CD4-positive, alpha-beta T cell (primary cell): ENCODE measurements around the gene UNC5CL. TPM values are rescaled to one million over a fixed set of nuclear protein-coding genes. Genes with fewer than 3 reads are reported as not detected.

Experiments
- ATAC-seq: fragments of 200-7000 bp; cut with Tn5 transposase; one replicate; pipeline ENCODE4 v1.10.0; 2022; ENCODE audit warnings: mild to moderate bottlenecking; ENCODE audit not compliant: poor library complexity
- CTCF ChIA-PET: fragments of 350-600 bp; sonication (Branson Sonifier 250); formaldehyde crosslinking; loops from one replicate; lab custom pipeline; 2021; ENCODE audit warnings: antibody characterized with exemption, inconsistent platforms; lab: Charles Lee
- POLR2A ChIA-PET: fragments of 350-600 bp; sonication (Branson Sonifier 250); formaldehyde crosslinking; loops from one replicate; lab custom pipeline; 2021; ENCODE audit warnings: antibody characterized with exemption, inconsistent platforms; lab: Charles Lee
- DNase-seq, 14 experiments: peaks; one replicate each; pipeline ENCODE4 v3.0.0-alpha.2; 2013 to 2020; ENCODE audit warnings: mixed read lengths in 2 of 14
- H3K27ac ChIP-seq, 2 donors: one replicate each; pipeline versions ENCODE4 v1.5.1 to v1.7.0; 2013; ENCODE audit warnings: low read length in 2 of 2, low read depth in 1 of 2, mild to moderate bottlenecking in 1 of 2
- H3K27me3 ChIP-seq, 2 experiments: 1 replicate in 1 of 2; 2 replicates in 1 of 2; pipeline versions ENCODE4 v1.6.1 to v1.7.0; 2013; ENCODE audit warnings: low read length in 2 of 2, control low read depth in 1 of 2, mild to moderate bottlenecking in 1 of 2, moderate library complexity in 1 of 2; ENCODE audit not compliant: insufficient read depth in 2 of 2, control insufficient read depth in 1 of 2
- H3K36me3 ChIP-seq: one replicate; pipeline ENCODE4 v1.6.1; 2013; ENCODE audit warnings: low read length, control low read depth; ENCODE audit not compliant: insufficient read depth
- H3K4me1 ChIP-seq: one replicate; pipeline ENCODE4 v1.6.1; 2013; ENCODE audit warnings: low read length, control low read depth; ENCODE audit not compliant: insufficient read depth
- H3K4me3 ChIP-seq: one replicate; pipeline ENCODE4 v1.5.1; 2013; ENCODE audit warnings: mild to moderate bottlenecking, low read length, moderate library complexity
- H3K9me3 ChIP-seq, 2 experiments: 1 replicate in 1 of 2; 2 replicates in 1 of 2; pipeline versions ENCODE4 v1.6.1 to v1.7.0; 2013; ENCODE audit warnings: low read length in 2 of 2, mild to moderate bottlenecking in 2 of 2, control low read depth in 1 of 2, moderate library complexity in 1 of 2; ENCODE audit not compliant: control insufficient read depth in 1 of 2, insufficient read depth in 1 of 2
- H3K27ac Mint-ChIP-seq: one replicate; pipeline ENCODE4 v1.8.0; 2020; ENCODE audit warnings: mixed read lengths
- H3K27me3 Mint-ChIP-seq: one replicate; pipeline ENCODE4 v1.8.0; 2021; ENCODE audit warnings: mixed read lengths
- H3K36me3 Mint-ChIP-seq: one replicate; pipeline ENCODE4 v1.8.0; 2021; ENCODE audit warnings: low read depth, mixed read lengths
- H3K4me1 Mint-ChIP-seq: one replicate; pipeline ENCODE4 v1.8.0; 2021; ENCODE audit warnings: low read depth, mixed read lengths
- H3K4me3 Mint-ChIP-seq: one replicate; pipeline ENCODE4 v1.8.0; 2020; ENCODE audit warnings: mild to moderate bottlenecking, mixed read lengths
- H3K9me3 Mint-ChIP-seq: one replicate; pipeline ENCODE4 v1.8.0; 2020; ENCODE audit warnings: mixed read lengths
- intact Hi-C, 2 experiments: fragments of 100-400 bp; cut with DNase I in 1 of 2; cut with micrococcal nuclease in 1 of 2; formaldehyde crosslinking; loops; one replicate each; pipeline versions ENCODE4 v1.15.1 to v1.9.0; 2023 to 2025; cut with DNase I, micrococcal nuclease
- total RNA-seq, 174 experiments: library from RNA in 2 of 174; stranded (reverse) in 2 of 174; gene quantifications; one replicate each; pipeline ENCODE4 v1.2.3 and lab custom pipeline; 2021 to 2026
- TF ChIP-seq, protein P1 (sequence below): fragments of 200-600 bp; IDR thresholded peaks from one replicate; pipeline ENCODE4 v1.8.0; 2022; ENCODE audit warnings: antibody characterized with exemption, mild to moderate bottlenecking

The UNC5CL gene
- total RNA-seq, 2 experiments from 2014 or later = 2.5 to 2.9 TPM

- H3K36me3 ChIP-seq = no peaks in the 10 kb centered on the region
- Mint-ChIP-seq H3K4me3 (no peak overlapping the region), H3K4me1 (no peaks in the 10 kb centered on the region), H3K36me3 (no peaks in the 10 kb centered on the region), H3K9me3 (peaks cover 3% of the 10 kb centered on the region), H3K27ac (no peak overlapping the region), H3K27me3 (peaks cover 78% of the 10 kb centered on the region)
- ATAC-seq (no peak), DNase-seq (no peak)
- TF ChIP-seq, protein P1, sequence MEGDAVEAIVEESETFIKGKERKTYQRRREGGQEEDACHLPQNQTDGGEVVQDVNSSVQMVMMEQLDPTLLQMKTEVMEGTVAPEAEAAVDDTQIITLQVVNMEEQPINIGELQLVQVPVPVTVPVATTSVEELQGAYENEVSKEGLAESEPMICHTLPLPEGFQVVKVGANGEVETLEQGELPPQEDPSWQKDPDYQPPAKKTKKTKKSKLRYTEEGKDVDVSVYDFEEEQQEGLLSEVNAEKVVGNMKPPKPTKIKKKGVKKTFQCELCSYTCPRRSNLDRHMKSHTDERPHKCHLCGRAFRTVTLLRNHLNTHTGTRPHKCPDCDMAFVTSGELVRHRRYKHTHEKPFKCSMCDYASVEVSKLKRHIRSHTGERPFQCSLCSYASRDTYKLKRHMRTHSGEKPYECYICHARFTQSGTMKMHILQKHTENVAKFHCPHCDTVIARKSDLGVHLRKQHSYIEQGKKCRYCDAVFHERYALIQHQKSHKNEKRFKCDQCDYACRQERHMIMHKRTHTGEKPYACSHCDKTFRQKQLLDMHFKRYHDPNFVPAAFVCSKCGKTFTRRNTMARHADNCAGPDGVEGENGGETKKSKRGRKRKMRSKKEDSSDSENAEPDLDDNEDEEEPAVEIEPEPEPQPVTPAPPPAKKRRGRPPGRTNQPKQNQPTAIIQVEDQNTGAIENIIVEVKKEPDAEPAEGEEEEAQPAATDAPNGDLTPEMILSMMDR = no peak
- ChIA-PET CTCF (no interaction called here), POLR2A (no interaction called here)
- peaks cover 19 to 30% of the 10 kb centered on the region in 2 experiments for H3K27me3 ChIP-seq
- H3K4me3 ChIP-seq = no peak overlapping the region
- intact Hi-C loops = no loop called here
- H3K4me1 ChIP-seq = no peaks in the 10 kb centered on the region
- peaks cover 0 to 9% of the 10 kb centered on the region in 2 experiments for H3K9me3 ChIP-seq
- no peak overlapping the region for H3K27ac ChIP-seq
Measured at GRCh38 chr6:40977695-40978094, 61.3 kb downstream of the UNC5CL start.

GRCh38 chr6:40977085-40977484 lies 61.9 kb downstream of the UNC5CL start:
- no peak for ATAC-seq
- CTCF ChIA-PET = no interaction called here
- no peak overlapping the region for H3K27ac Mint-ChIP-seq

More at GRCh38 chr6:40977085-40977484, 61.9 kb downstream of the UNC5CL start:
- intact Hi-C loops = no loop called here
- Histone ChIP-seq H3K36me3 (no peaks in the 10 kb centered on the region), H3K4me3 (no peak overlapping the region), H3K9me3 (peaks cover 0 to 9% of the 10 kb centered on the region in 2 experiments), H3K27me3 (peaks cover 19 to 24% of the 10 kb centered on the region in 2 experiments), H3K27ac (no peak overlapping the region), H3K4me1 (no peaks in the 10 kb centered on the region)
- Mint-ChIP-seq H3K4me1 (no peaks in the 10 kb centered on the region), H3K36me3 (no peaks in the 10 kb centered on the region), H3K9me3 (peaks cover 6% of the 10 kb centered on the region), H3K4me3 (no peak overlapping the region), H3K27me3 (peaks cover 72% of the 10 kb centered on the region)
- DNase-seq = no peak
- POLR2A ChIA-PET = no interaction called here
- TF ChIP-seq, protein P1 = no peak

Other genes starting within 250 kb of the UNC5CL start
- gene TSPO2, start 3.2 kb upstream of the UNC5CL start, total RNA-seq = not detected
- gene APOBEC2, start 14.0 kb upstream of the UNC5CL start, total RNA-seq = not detected
- 10 to 100 TPM; 29.7 to 30.1 TPM for gene OARD1, start 33.1 kb upstream of the UNC5CL start, total RNA-seq
- 10 to 100 TPM; 26.7 to 27.3 TPM for gene NFYA, start 33.8 kb upstream of the UNC5CL start, total RNA-seq
- not detected for gene TREML1, start 115.1 kb upstream of the UNC5CL start, total RNA-seq
- gene TREM2, start 123.9 kb upstream of the UNC5CL start, total RNA-seq = not detected
- under 1 TPM; 0.78 to 0.91 TPM for gene TREML2, start 161.9 kb upstream of the UNC5CL start, total RNA-seq
- not detected for gene TREML4, start 189.1 kb upstream of the UNC5CL start, total RNA-seq
- gene TREM1, start 247.5 kb upstream of the UNC5CL start, total RNA-seq = 1 to 10 TPM; 1.8 to 2.8 TPM